Brain pericyte (primary cell): ENCODE data around the gene NCKAP5L.
"Not testable (repeated sequence)": the region's sequence is repeated elsewhere in the genome, so short reads cannot be mapped to it uniquely, and the experiment has no call there.

ENCODE experiments used
- DNase-seq: peaks from one replicate; pipeline ENCODE4 v3.0.0-alpha.2; 2012; ENCODE audit warnings: low read depth, low spot score

The NCKAP5L gene, protein sequence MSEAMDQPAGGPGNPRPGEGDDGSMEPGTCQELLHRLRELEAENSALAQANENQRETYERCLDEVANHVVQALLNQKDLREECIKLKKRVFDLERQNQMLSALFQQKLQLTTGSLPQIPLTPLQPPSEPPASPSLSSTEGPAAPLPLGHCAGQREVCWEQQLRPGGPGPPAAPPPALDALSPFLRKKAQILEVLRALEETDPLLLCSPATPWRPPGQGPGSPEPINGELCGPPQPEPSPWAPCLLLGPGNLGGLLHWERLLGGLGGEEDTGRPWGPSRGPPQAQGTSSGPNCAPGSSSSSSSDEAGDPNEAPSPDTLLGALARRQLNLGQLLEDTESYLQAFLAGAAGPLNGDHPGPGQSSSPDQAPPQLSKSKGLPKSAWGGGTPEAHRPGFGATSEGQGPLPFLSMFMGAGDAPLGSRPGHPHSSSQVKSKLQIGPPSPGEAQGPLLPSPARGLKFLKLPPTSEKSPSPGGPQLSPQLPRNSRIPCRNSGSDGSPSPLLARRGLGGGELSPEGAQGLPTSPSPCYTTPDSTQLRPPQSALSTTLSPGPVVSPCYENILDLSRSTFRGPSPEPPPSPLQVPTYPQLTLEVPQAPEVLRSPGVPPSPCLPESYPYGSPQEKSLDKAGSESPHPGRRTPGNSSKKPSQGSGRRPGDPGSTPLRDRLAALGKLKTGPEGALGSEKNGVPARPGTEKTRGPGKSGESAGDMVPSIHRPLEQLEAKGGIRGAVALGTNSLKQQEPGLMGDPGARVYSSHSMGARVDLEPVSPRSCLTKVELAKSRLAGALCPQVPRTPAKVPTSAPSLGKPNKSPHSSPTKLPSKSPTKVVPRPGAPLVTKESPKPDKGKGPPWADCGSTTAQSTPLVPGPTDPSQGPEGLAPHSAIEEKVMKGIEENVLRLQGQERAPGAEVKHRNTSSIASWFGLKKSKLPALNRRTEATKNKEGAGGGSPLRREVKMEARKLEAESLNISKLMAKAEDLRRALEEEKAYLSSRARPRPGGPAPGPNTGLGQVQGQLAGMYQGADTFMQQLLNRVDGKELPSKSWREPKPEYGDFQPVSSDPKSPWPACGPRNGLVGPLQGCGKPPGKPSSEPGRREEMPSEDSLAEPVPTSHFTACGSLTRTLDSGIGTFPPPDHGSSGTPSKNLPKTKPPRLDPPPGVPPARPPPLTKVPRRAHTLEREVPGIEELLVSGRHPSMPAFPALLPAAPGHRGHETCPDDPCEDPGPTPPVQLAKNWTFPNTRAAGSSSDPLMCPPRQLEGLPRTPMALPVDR (N-terminal part only)

DNA sequence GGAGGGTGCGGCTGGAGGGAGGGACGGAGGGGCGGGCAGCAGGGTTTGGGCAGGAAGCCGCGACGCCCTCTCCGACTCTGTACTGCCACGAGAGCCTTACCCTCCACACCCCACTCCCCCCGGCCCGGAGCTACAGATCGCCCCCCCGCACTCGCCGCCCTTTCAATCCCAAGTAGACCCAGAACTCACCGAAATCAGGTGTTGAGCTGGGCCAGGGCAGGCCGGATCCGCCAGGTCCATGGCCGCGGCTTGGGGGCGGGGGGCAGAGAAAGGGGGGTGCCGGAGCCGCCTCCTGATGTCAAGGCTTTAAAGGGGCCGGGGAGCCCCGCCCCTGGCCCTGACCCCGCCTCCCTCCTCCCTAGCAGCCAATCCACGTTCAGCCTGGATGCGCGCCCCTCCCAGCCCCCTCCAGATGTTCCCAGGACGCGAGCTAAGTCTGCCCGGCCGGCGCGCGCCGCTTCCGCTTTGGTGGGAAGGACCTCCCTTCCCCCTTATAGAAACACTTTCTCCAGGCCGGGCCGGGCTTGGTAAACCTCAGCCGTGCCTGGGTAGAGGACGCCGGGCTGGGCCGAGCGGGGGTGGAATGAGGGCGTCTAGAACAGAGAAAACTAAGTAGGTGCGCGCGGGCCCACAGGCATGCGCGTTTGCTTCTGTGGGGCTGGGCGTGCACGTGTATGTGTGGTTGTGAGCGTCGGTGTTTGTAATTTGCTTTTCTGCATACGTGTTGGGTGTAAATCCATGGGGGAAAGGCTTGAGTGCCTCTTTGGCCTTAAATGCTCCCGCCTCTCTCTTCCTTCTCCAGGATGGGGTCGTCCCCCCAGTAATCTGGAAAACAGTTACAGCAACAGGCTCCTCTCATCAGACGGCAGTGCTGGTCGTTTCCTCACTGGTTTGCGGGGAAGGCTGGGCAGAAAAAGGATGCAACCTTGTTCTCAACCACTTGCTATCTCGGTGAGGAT lies at the start of gene NCKAP5L:
TSS of gene NCKAP5L (minus strand) at position 281 of the 959 bp plus-strand sequence. CDS start 24,369 bp downstream, outside the sequence.
- peak; percentile 82 for DNase-seq

DNA sequence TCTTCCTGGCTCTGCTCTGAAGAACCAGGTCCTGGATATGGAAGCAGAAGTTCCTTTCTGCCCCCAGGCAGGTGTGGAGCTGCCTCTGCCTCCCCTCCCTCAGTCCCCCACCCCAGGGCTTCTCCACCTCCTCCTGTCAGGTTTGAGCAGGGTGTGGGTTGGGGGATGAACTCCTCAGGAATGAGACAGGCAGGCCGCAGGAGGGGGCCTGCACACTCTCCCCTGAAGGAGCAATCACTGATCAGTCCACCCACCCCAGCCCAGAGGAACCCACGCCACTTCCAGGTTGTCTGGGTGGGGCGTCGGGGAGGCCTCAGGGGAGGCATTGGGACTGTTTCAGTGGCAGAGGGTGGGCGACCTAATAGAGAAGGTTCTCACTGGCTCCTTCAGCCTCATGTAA lies 48.9 kb upstream of the NCKAP5L start:
- no peak for DNase-seq

DNA sequence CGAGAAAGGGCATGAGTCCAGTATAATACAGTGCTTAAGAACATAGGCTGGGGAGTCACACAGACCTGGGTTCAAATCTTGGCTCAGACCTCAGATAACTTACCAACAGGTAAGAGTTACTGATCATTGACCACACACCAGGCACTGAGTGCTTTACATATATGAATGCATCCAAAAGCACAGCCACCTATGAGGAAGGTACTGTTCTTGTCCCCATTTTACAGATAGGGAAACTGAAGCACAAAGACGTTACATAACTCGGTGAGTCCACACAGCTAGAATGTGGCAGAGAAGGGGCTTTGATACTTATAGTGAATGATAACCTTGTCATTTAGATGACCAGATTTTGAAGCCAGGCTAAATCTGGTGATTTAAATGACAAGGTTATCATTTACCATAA lies 47.9 kb upstream of the NCKAP5L start:
- no peak for DNase-seq

DNA sequence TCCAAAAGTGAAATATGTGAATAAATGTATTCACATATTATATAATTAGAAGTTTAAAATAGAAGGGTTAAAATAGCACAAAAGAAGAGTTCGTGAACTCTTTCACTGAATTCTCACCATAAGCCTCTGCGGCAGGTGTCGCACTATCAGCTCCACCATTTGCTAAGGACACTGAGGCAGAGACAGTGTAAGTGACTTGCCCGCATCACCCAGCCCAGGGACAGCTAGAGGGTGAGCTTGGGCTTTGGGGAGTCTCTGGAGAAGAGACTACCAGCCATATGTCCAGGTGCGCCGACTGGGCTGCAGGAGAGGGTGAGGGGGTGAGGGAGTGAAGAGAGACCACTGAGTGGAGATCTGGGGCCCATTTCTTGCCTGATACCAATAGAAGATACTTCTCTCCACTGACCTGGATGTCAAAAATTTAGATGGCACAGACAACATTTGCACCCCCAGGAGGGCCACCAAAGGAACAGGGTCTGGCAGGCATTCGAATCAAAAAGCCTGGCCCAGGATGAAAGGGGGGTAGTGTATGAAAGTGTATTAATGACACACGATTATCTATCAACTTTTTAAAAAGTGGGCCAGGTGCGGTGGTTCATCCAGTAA lies 47.0 kb upstream of the NCKAP5L start:
- DNase-seq = no peak

DNA sequence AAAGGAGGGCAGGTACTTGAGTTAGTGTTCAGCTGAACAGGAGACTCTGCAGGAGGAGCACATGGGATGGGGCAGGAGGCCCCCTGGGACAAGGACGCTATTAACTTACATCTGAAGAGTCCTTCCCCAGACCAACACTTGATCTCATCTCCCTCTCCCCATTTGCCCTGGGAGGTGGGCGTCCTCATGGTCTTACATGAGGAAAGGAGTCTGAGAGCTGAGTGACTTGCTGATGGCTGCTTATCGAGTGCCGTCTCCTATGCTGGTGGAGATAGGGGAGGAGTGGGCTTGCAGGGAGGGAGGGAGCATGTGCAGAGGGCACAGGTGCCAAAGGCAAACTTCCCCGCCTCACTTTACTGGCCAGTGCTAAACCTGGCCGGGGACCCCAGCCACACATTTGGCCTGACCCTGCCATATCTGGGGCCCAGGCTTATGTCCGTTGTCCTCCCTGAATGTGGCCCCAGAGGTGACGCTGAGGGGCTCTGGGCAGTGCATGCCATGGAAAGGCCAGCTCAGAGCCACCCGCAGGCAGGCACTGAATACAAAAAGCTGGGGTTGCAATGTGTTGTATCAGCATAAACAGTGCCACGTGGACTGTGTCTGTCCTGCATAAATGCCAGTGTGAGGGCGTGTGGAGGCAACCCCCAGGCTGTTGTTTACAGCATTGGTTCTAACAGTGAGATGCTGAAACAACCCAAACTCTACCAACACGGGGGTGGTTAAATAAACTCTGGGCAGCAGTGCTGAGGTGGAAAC lies 46.1 kb upstream of the NCKAP5L start:
- no peak for DNase-seq

DNA sequence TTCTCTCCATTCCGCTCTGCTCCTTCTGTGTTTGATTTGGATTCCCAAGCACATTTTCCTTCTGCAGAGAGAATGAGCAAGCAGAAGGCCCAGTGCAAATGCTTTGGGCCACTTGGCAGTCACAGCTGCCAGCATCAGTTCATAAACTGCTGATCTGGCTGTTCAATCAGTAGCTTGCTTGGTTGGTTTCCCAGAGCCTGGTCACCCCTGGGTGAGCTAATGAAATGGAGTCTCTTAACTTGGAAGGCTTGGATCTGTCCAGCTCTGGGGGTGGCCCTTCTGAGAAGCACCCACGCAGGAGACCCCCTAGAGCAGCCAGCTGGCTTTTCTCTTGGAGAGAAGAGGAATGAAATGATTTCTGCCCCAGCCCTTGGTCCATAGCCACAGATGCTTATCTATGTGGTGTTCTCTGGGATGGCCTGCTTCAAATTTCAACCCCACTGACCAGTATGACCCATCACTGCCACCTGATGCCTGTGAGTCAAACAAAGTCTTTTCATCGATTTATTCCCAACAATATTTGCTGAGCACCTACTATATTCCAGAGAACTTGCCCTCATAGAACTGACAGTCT lies 45.2 kb upstream of the NCKAP5L start:
- DNase-seq = no peak

DNA sequence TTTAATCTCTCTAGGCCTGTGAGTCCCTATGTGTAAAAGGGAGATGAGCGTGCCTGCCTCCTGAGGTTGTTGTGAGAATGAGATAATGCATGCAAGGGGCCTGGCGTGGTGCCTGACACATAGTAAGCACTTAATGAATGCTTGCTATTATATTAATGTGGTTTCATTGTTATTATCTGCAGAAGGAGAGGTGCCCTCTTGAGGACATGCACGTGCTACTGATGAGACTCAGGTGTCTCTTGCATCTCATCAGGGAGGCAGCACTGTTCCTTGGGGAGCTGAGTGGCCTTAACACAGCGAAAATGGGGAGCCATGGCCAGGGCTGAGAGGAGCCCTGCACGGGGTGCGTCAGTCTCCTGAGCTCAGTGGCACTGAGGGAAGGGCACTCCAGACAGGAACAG lies 44.6 kb upstream of the NCKAP5L start:
- DNase-seq = no peak

DNA sequence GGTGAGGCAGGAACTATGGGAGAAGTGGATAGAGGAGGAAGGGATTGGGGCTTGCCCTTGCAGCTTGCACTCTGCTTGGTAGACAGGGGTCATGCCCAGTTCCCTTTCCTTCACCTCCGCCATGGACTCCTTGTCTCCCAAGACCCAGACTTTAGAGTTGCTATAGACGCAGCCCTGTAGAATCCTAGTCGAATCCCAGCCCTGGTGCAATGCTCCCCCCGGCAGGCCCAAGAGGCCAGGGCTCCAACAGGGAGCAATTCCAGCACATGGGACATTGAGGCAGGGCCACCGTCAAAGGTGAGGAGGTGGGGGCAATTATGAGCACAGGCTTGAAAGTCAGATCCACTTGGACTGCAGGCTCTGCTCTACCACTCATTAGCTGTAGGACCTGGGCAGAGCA lies 44.2 kb upstream of the NCKAP5L start:
- DNase-seq = no peak

DNA sequence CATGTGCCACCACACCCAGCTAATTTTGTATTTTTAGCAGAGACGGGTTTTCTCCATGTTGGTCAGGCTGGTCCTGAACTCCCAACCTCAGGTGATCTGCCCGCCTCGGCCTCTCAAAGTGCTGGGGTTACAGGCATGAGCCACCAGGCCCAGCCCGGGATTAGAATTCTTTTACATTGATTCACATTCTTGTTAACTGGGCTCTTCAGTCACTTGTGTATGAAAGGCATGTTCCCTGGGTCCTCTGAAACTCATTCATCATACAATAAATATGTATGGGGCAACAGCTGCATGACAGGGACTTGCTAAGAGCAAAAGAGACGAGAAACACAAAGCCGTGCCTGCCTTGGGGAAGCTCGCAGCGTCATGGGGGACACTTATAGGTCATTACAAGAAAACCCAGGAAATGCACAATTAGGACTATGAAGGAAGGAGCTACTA lies 43.6 kb upstream of the NCKAP5L start:
- DNase-seq = not testable (repeated sequence)

DNA sequence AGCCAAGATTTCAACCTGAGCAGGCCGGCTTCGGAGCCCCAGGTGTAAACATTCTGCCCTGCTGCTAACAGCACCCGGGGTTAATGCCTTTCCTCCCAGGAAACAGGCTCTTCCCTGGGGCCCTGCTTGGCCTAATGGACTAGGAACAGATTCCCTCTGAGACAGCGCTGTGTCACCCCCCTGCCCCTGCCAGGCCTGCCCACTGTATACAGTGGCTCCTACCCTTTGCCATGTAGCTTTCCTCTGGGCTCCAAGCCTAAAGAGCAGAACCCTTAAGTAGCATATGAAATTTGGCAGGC lies 43.0 kb upstream of the NCKAP5L start:
- DNase-seq = no peak

DNA sequence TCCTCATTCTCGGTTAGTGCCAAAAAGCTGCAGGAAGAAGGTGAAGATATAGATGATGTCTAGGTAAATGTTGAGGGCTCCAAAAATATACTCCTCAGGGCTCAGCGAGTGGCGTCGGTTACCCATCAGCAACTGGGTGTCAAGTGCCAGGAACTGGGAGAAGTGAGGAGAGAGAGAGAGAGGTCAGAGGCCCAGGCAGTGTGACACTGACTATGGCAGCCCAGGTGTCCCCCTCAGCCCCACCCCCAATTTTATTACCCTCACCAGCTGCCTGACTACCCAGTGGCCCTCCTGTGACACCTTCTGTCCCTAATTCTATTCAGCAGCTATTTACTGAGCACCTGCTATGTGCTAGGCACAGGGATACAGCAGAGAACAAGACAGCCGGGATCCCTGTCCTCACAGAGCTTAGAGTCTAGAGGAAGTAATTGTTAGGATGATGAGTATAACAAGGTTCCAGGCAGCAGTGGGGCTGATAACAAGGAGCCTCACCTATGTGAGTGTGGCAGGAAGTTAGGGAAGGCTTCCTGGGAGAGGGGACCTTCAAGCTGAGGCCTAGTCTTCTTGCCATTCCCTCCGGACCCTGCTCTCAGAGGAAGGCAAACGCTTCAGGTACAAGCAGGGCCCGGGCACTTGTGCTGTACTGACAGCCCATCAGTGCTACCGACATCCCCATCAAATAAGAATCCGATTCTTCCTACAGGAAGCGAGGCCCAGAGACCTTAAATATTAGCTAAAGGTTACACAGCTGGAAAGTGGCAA lies 42.5 kb upstream of the NCKAP5L start:
- DNase-seq = no peak

DNA sequence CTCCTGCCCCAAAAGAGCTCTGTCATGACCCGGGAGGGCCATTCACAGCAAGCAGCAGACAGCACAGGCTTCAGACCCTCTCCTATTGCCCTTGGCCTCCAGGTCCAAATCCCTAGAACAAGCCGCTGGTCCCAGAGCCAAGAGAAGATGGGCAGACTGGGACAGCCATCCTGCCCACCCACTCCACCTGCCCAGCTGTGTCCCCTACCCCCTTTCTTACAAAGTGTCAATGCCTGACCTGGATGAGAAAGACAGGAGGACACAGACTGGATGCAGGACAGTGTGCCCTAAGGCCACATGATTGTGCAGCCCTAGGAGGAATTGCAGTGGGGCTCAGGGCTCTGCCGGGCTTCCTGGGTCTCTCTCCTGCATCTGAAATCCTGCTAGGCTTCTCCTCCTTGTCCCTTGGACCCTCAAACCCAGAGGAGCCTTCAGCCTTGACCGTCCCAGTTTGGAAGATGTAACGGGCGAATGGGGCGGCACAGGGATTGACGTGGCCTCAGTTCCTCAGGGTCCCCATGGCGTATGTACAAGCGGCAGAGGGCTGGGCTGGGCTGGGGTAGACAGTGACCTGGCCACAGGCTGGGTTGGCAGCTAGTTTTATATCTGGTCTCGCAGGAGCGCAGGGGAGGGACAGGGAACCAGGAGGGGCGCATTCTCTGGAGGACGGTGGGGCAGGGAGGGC lies 41.7 kb upstream of the NCKAP5L start:
- no peak for DNase-seq

DNA sequence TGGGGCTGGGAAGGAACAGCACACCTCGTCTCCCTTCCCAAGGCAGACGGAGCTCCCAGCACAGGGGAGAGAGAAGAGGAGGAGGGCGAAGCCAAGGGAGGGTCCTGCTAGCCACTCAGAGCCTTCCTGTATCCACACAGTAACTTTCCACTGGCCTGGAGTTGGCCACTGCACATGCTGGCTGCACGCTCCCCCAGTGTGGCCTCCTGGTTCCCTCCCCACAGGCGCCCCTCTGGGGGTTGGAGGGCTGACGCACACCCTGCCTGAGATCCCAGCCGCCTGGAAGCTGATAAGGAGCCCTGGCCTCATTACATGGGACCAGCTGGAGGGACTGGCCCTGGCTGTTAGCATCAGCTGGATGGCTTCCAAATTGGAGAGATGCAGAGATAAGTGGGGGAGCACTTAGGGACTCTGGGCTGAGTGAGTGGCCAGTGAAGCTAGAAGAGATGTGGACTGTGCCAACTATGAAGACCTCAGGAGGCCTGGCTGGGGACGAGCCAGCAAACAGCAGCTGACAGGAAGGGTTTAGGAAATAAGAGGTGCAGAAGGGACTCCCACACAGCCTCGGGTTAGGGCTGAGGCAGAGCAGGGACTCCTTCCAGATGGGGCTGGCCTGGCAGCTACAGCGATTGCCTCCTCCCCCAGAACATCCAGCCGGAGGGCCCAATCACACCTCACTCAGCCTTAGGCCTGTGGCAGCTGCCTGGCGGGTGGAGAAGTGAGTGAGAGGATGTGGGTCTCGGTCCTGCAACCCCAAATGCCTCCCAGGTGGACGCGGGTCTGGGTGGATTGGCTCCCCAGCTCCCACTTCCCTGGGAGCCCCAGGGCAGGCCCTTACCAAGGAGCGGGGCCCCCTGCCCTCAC lies 41.0 kb upstream of the NCKAP5L start:
- DNase-seq = peak; percentile 33

DNA sequence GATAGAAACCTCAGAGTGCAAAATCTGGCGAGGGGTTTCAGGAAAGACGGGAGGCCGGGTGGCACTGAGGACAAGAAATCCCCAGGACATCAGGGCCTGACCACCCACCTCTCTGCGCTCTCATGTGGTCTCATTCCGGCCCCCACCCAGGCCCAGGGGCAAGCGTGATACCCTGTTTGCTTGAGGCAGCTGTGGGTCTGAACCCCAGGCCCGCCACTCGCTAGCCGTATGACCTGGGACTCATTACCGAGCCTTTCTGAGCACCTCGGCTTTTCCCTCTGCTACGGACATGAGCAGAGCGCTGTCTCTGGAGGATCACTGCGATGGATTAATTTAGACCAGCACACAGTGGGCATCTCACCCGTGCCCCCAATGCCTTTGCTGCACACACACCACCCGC lies 40.2 kb upstream of the NCKAP5L start:
- DNase-seq = no peak

DNA sequence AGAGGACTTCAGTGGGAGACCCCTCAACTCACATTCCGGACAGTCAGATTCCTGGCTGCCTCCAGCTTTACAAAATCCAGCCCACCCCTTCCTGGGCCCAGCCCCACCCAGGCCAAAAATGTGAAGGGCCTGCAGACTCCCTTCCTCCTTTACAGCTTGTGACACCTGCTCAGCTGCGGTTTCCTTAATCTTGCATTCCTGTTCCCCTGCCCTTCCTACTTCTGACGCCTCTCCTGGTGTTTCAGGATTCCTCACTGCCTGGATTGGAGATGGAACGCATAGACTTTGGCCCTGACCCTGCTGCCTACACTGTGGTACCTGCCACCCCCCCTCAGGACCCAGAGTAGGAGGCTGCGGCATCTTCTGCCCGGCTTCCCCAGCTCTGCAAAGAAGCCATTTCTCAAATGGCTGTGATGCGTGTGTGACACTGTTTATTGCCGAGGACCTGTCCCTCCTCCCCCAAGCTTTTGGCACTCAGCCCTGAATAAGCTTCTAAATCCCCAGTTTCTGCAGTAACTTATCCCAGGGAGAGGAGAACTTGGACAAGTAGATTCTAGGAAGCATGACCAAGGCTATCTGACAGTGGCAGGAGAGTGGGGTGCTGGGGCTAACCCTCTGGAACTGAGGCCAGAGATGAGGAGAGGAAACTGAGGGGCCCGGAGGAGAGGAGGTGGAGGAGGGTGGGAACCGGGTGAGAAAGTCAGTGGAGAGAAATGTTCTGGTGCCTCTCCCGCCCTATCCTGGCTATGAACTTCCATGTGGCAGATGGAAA lies 39.5 kb upstream of the NCKAP5L start:
- DNase-seq = no peak

DNA sequence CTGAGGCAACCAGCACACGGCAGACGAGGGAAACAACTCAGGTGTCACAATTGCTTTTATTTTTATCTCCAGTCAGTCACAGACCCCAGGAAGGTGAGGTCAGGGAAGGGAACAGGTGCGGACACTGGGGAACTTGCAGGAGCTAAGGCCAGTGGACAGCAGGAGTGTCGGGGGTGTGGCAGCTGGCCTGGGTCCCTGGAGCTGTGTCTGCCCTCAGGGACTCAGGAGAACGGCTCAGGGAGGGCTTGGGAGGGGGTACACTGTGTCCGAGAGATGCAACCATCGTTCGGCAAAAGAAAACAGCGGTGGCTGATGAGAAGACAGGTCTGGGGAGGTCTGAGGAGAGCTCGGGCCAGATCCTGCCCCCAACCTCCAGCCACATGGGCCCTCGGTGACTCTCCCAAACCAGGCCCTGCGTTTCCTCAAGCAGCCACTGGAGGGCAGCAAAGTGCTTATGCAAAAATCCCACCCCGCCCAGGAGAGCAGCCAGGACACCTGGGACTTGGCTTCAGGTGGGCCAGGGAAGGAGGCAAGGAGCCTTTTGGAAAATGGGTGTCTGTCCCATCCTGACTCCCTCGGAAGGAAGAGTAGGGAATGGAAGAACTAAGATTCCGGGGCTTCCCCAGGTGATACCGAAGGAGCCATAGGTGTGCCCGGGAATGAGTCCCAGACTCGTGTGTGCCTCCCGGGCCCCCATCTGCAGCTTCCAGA lies 38.8 kb upstream of the NCKAP5L start:
- DNase-seq = no peak
